K562 (cell line): ENCODE data around the gene ANKLE2. TPM values are rescaled to one million over a fixed set of nuclear protein-coding genes. Genes with fewer than 3 reads are reported as not detected.

Experiments used
- CTBP1 ChIP-seq: fragments of 450-650 bp; IDR thresholded peaks from 2 replicates; pipeline ENCODE4 v1.6.1; 2016; ENCODE audit warnings: borderline replicate concordance
- EGR1 ChIP-seq: fragments of 450-650 bp; conservative IDR thresholded peaks from 2 replicates; pipeline ENCODE4 v1.6.1; 2017; ENCODE audit warnings: mild to moderate bottlenecking
- HEY1 ChIP-seq: fragments of 250-450 bp; sonication (Bioruptor Pico); IDR thresholded peaks from 2 replicates; pipeline ENCODE4 v1.5.0; 2020; ENCODE audit warnings: mild to moderate bottlenecking, moderate library complexity, borderline replicate concordance
- NRF1 ChIP-seq, 2 experiments: fragments of 450-650 bp; IDR thresholded peaks in 1 of 2; conservative IDR thresholded peaks in 1 of 2; 2 replicates each; pipeline ENCODE4 v1.6.1; 2014; ENCODE audit warnings: mild to moderate bottlenecking in 2 of 2
- POLR2A ChIP-seq: fragments of 450-650 bp; conservative IDR thresholded peaks from 2 replicates; pipeline ENCODE4 v1.6.1; 2016
- PURB ChIP-seq: sonication (generic); formaldehyde crosslinking; IDR thresholded peaks from 2 replicates; pipeline ENCODE4 v1.9.0; 2021; ENCODE audit warnings: low read depth, mild to moderate bottlenecking, missing genetic modification reagents
- RBM25 ChIP-seq: fragments of 200-400 bp; formaldehyde crosslinking; IDR thresholded peaks from 2 replicates; pipeline ENCODE4 v1.6.1; 2018; ENCODE audit warnings: low read length, low read depth, moderate library complexity; ENCODE audit not compliant: severe bottlenecking
- STAT5B ChIP-seq: fragments of 250-450 bp; sonication (Bioruptor Pico); IDR thresholded peaks from 2 replicates; pipeline ENCODE4 v1.8.0; 2021; ENCODE audit warnings: mild to moderate bottlenecking, inconsistent platforms
- ZBTB2 ChIP-seq: fragments of 450-650 bp; IDR thresholded peaks from 2 replicates; pipeline ENCODE4 v1.6.1; 2016; ENCODE audit warnings: antibody characterized with exemption
- polyA plus RNA-seq, 8 experiments: library from polyadenylated mRNA; depleted of rRNA in 4 of 8; stranded (reverse) in 5 of 8; unstranded in 3 of 8; fragments of >200 nt; fragmentation: Nextera tagmentation in 2 of 8; fragmentation: Illumina TruSeq in 1 of 8; extraction: Ambion mirVana in 2 of 8; extraction: Trizol in 1 of 8; gene quantifications; 2 replicates each; pipeline versions ENCODE4 v1.2.1 to v1.2.3, GENCODE V29; 2011 to 2014; ENCODE audit warnings: inconsistent platforms in 1 of 8, missing spikeins in 1 of 8
- total RNA-seq, 7 experiments: library from RNA; depleted of rRNA in 6 of 7; stranded (reverse); fragments of >200 nt in 6 of 7; fragmentation: Illumina TruSeq in 2 of 7; extraction: Trizol in 2 of 7; gene quantifications; 2 replicates each; pipeline versions ENCODE4 v1.2.1 to v1.2.3, GENCODE V29; 2011 to 2021; ENCODE audit warnings: low replicate concordance in 1 of 7
- TF ChIP-seq, protein P1 (sequence below): IDR thresholded peaks from 2 replicates; pipeline ENCODE4 v1.6.1; 2012; ENCODE audit warnings: low read depth, low read length, improper control_type of control experiment, borderline replicate concordance
- TF ChIP-seq, protein P2 (sequence below): conservative IDR thresholded peaks from 2 replicates; pipeline ENCODE4 v1.6.1; 2011; ENCODE audit warnings: low read depth, mild to moderate bottlenecking, low read length; ENCODE audit not compliant: control insufficient read depth
- TF ChIP-seq, protein P3 (sequence below), 2 experiments: fragments of 200-800 bp in 1 of 2; sonication (Bioruptor generic) in 1 of 2; sonication (generic) in 1 of 2; formaldehyde crosslinking in 1 of 2; IDR thresholded peaks in 1 of 2; conservative IDR thresholded peaks in 1 of 2; 2 replicates each; pipeline versions ENCODE4 v1.5.0 to v1.6.1; 2016 to 2020; ENCODE audit warnings: missing compliant biosample characterization in 1 of 2, missing genetic modification characterization in 1 of 2, missing genetic modification reagents in 1 of 2

ANKLE2 gene
- total and polyA plus RNA-seq, 9 of the 15 experiments (the other 6 are each of a cell fraction or from before 2014, with no cell fraction given), result 3.2 to 57.7 (median 45.6) TPM

- TF ChIP-seq, protein P1, sequence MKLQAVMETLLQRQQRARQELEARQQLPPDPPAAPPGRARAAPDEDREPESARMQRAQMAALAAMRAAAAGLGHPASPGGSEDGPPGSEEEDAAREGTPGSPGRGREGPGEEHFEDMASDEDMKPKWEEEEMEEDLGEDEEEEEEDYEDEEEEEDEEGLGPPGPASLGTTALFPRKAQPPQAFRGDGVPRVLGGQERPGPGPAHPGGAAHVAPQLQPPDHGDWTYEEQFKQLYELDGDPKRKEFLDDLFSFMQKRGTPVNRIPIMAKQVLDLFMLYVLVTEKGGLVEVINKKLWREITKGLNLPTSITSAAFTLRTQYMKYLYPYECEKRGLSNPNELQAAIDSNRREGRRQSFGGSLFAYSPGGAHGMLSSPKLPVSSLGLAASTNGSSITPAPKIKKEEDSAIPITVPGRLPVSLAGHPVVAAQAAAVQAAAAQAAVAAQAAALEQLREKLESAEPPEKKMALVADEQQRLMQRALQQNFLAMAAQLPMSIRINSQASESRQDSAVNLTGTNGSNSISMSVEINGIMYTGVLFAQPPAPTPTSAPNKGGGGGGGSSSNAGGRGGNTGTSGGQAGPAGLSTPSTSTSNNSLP, result no peak
- no peak for TF ChIP-seq PURB (CRISPR knock-in tag)
- TF ChIP-seq, protein P2, sequence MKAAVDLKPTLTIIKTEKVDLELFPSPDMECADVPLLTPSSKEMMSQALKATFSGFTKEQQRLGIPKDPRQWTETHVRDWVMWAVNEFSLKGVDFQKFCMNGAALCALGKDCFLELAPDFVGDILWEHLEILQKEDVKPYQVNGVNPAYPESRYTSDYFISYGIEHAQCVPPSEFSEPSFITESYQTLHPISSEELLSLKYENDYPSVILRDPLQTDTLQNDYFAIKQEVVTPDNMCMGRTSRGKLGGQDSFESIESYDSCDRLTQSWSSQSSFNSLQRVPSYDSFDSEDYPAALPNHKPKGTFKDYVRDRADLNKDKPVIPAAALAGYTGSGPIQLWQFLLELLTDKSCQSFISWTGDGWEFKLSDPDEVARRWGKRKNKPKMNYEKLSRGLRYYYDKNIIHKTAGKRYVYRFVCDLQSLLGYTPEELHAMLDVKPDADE, result peak; percentile 81
- TF ChIP-seq HEY1, result no peak
- TF ChIP-seq STAT5B (CRISPR knock-in tag), result no peak
- TF ChIP-seq, protein P3, sequence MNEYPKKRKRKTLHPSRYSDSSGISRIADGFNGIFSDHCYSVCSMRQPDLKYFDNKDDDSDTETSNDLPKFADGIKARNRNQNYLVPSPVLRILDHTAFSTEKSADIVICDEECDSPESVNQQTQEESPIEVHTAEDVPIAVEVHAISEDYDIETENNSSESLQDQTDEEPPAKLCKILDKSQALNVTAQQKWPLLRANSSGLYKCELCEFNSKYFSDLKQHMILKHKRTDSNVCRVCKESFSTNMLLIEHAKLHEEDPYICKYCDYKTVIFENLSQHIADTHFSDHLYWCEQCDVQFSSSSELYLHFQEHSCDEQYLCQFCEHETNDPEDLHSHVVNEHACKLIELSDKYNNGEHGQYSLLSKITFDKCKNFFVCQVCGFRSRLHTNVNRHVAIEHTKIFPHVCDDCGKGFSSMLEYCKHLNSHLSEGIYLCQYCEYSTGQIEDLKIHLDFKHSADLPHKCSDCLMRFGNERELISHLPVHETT (CRISPR knock-in tag; conservative IDR thresholded peaks at IDR 0.05 in 1 of 2, IDR thresholded peaks at IDR 0.05 in 1 of 2), result peak in 1 of 2 experiments; percentile 90; a peak in 2 of 4 replicates
- peak; percentile 97 for TF ChIP-seq CTBP1
- peak; percentile 82 for TF ChIP-seq RBM25
- TF ChIP-seq ZBTB2, result peak; percentile 80
- peak; percentile 91 to 92 for TF ChIP-seq NRF1 (conservative IDR thresholded peaks at IDR 0.05 in 1 of 2, IDR thresholded peaks at IDR 0.05 in 1 of 2)
- TF ChIP-seq EGR1, result no peak; the same call in none of the 2 replicates
- TF ChIP-seq POLR2A, result peak; percentile 76
These were observed 51.1 kb downstream of the ANKLE2 start, which contains the start of gene PGAM5 (continued) for GRCh38 chr12:132710405-132711079.
